ENCODE results near the gene KDM6B.

Gene KDM6B

DNA sequence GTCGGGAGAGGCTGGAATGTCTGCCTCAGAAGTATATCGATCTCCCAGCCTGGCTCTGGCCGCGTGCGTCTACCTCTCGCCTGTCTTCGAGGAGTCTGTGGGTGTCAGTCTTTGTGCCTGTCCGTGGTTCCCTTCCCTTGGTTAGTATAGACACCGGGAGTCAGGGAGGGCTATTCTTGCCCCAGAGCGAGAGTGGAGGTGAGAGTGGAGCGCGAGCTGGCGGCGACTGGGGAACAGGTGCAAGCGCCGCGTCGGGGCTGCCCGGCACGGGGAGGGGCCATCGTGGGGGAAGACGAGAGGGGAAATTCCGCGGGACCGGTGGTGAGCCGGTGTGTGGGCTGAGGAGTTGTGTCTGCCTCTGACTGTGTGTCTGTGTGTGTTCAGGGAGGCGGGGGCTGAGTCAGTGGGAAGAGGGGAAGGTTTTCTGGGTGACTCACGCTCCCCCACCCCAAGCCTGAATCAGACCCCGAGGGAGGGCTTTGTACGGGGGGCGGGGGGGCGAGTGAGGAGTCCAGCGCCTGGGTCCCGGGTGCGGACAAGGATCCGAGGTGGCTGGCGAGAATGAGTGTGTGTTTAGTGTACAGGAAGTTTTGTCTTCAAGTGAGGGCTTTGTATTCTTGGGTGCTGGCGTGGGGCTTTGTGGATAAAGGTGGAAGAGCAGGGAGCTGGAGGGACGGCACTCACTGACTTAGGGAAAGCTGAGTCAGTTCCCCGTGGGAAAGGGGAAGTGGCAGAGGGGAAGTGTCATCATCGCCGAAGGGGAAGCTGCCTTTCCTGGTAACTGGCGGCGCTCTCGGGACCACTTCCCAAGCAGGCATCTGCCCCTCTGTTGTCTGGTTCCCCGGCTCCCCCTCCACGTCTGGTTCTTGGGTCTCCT lies 8.6 kb downstream of the KDM6B start:
- peak in 1 of 2 experiments; percentile 55 for DNase-seq

- no peak for DNase-seq
Observed at GRCh38 chr17:7843257-7843535, 9.2 kb downstream of the KDM6B start.

DNA sequence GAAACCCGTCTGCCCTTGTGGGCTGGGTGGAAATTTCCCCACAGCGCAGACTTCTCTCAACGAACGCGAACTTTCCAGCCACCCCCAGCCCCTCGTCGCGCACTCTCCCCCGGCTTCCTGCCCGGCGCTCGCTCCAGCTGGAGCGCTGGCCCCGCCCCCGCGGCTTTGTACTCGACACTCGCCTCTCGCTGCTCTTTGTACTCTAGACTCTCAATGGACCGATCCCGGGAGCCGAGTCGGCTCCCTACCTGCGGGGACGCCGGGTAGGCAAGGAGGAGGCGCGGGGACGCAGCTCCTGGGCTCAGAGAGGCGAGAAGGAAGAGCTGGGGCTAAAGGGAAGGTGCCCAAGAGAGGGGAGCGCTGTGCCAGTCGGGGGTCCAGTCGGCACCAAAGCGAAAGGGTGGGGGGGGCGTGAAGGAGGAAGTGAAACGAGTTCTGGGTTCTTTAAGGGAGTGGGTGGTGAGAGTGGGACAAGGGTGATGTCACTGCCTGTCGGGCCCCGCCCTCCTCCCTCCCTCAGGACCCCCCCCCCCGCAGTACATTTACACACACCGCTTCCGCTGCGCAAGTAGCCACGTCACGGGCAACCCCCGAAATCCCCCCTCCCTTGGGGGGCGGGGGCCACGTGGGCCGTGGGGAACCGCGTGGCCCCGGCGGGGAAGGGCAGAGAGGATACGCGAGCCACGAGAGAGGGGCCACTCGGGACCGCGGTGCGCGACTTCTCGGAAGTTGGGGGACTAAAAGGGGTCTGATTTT lies 9.7 kb downstream of the KDM6B start:
- DNase-seq = peak in 1 of 2 experiments; percentile 79

DNA sequence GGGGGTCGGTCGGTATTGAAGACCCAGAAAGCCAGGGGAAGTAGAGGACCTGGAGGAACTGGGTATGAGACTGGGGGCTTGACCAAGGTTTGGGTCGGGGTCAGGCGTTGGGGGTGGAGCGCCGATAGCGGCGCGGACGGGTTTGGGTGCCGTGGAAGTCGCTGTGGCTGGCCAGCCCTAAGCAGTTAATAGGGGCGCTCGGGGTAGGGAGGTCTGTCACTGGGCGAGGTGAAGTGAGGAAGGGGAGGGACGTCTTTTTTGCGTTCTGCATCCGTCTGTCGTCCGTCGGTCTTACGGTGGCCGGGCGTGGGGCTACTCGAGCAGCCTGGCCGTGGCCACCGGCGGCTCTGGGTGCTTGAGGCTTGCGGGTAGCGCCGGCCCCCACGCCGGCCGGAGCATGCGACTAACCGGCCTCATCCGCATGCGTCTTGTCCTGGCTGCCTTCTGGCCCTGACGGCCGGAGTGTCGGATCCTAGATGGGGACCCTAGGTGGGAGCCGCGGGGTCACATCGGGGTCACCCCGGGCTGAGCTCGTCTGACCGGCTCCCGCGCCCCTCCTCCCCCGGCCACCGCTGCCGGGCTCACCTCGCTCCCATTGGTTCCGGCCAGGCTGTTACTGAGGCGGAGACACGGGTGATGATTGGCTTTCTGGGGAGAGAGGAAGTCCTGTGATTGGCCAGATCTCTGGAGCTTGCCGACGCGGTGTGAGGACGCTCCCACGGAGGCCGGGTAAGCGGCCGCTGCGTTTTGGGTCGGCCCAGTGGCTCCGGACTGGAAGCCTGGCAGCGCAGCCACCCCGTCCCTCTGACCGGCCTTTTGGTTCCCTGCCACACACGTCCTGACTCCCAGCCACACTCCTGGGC lies 10.5 kb downstream of the KDM6B start:
- peak; percentile 86 to 91 for DNase-seq

GRCh38 chr17:7845359-7846062 lies 11.5 kb downstream of the KDM6B start:
- no peak for DNase-seq

DNA sequence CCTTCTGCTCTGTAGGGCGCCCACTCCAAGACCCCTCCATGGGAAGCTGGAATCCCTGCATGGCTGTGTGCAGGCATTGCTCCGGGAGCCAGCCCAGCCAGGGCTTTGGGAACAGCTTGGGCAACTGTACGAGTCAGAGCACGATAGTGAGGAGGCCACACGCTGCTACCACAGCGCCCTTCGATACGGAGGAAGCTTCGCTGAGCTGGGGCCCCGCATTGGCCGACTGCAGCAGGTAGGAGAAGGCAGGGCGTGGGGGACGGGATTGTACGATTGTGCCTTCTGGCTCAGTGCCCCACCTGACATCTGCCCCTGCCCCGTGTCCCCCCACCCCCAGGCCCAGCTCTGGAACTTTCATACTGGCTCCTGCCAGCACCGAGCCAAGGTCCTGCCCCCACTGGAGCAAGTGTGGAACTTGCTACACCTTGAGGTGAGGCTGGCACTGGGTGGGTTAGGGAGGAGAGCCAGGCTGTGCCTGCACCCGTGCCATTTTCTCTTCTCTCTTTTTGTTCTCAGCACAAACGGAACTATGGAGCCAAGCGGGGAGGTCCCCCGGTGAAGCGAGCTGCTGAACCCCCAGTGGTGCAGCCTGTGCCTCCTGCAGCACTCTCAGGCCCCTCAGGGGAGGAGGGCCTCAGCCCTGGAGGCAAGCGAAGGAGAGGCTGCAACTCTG lies 12.2 kb downstream of the KDM6B start:
- DNase-seq = no peak

DNA sequence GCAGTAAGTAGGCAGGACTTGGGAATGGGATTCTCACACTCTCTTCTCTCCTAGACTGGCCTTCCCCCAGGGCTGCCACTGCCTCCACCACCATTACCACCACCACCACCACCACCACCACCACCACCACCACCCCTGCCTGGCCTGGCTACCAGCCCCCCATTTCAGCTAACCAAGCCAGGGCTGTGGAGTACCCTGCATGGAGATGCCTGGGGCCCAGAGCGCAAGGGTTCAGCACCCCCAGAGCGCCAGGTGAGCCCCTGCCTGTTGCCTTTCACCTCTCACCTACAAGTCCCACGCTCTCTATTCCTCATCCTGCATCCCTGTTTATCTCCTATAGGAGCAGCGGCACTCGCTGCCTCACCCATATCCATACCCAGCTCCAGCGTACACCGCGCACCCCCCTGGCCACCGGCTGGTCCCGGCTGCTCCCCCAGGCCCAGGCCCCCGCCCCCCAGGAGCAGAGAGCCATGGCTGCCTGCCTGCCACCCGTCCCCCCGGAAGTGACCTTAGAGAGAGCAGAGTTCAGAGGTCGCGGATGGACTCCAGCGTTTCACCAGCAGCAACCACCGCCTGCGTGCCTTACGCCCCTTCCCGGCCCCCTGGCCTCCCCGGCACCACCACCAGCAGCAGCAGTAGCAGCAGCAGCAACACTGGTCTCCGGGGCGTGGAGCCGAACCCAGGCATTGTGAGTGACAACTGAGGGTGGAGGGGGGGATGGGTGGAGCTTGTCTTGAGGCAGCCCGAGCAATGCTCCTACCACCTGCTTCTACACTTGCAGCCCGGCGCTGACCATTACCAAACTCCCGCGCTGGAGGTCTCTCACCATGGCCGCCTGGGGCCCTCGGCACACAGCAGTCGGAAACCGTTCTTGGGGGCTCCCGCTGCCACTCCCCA lies 13.0 kb downstream of the KDM6B start:
- DNase-seq = no peak

- DNase-seq = no peak
Observed at GRCh38 chr17:7848131-7848579, 14.1 kb downstream of the KDM6B start.

DNA sequence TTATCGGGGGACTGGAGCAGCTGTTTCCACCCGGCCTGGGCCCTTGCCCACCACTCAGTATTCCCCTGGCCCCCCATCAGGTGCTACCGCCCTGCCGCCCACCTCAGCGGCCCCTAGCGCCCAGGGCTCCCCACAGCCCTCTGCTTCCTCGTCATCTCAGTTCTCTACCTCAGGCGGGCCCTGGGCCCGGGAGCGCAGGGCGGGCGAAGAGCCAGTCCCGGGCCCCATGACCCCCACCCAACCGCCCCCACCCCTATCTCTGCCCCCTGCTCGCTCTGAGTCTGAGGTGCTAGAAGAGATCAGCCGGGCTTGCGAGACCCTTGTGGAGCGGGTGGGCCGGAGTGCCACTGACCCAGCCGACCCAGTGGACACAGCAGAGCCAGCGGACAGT lies 14.7 kb downstream of the KDM6B start:
- DNase-seq = no peak

GRCh38 chr17:7849130-7849750 lies 15.2 kb downstream of the KDM6B start:
- DNase-seq = no peak

GRCh38 chr17:7849751-7850504 lies 15.9 kb downstream of the KDM6B start:
- no peak for DNase-seq

DNA sequence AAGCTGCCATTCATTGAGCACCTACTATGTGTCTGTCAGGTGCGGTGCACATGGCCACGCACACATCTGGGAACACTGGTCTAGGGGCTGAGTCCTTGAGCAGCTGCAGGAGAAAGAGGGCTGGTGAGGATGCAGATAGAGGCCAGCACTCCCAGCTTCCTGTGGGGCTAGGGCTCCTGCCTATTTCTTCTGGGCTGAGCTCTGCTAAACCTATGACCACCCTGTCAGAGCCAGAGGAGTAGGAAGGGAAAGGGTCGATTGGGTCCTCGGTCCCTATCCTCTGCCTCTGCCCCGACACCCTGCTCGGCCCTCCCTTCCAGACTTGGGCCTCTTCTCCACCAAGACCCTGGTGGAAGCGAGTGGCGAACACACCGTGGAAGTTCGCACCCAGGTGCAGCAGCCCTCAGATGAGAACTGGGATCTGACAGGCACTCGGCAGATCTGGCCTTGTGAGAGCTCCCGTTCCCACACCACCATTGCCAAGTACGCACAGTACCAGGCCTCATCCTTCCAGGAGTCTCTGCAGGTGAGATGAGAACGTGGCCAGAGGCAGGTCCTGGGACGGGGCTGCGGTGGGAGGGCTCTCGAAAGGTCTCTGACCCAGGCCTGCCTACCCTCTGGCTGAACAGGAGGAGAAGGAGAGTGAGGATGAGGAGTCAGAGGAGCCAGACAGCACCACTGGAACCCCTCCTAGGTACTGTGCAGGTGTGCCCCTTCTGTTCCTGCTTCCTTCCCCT lies 16.9 kb downstream of the KDM6B start:
- no peak for DNase-seq

DNA sequence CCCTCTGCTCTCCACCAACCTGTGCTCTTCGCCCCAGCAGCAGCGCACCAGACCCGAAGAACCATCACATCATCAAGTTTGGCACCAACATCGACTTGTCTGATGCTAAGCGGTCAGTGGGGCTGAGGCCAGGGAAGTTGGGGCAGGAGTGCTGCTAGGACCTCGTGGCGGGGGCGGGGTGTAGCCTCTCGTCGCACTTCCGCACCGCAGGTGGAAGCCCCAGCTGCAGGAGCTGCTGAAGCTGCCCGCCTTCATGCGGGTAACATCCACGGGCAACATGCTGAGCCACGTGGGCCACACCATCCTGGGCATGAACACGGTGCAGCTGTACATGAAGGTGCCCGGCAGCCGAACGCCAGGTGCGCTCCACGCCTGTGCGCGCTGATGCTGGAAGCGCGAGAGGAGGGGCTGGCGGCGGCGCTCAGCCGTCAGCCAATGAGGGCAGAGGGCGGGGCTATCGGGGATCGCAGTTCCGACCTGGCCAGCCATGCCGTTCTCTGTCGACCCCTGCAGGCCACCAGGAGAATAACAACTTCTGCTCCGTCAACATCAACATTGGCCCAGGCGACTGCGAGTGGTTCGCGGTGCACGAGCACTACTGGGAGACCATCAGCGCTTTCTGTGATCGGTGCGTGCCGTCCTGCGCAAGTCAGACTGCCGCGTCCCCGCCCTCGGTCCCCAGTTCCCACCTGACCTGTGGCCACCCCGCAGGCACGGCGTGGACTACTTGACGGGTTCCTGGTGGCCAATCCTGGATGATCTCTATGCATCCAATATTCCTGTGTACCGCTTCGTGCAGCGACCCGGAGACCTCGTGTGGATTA lies 17.6 kb downstream of the KDM6B start:
- peak in 1 of 2 experiments; percentile 28 for DNase-seq

DNA sequence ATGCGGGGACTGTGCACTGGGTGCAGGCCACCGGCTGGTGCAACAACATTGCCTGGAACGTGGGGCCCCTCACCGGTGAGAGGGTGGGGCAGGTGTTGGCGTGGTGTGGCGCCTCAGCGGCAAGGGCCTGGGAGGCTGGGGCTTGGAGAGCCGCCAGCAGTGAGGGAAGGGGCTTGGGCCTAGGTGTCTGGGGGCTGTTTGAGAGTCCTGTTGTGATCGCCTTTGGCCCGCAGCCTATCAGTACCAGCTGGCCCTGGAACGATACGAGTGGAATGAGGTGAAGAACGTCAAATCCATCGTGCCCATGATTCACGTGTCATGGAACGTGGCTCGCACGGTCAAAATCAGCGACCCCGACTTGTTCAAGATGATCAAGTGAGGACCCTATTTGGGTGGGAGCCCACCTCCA lies 18.2 kb downstream of the KDM6B start:
- no peak for DNase-seq

- DNase-seq = no peak
Observed at GRCh38 chr17:7852919-7853690, 19.1 kb downstream of the KDM6B start.

- DNase-seq = no peak
Observed at GRCh38 chr17:7853691-7854038, 19.6 kb downstream of the KDM6B start.

DNA sequence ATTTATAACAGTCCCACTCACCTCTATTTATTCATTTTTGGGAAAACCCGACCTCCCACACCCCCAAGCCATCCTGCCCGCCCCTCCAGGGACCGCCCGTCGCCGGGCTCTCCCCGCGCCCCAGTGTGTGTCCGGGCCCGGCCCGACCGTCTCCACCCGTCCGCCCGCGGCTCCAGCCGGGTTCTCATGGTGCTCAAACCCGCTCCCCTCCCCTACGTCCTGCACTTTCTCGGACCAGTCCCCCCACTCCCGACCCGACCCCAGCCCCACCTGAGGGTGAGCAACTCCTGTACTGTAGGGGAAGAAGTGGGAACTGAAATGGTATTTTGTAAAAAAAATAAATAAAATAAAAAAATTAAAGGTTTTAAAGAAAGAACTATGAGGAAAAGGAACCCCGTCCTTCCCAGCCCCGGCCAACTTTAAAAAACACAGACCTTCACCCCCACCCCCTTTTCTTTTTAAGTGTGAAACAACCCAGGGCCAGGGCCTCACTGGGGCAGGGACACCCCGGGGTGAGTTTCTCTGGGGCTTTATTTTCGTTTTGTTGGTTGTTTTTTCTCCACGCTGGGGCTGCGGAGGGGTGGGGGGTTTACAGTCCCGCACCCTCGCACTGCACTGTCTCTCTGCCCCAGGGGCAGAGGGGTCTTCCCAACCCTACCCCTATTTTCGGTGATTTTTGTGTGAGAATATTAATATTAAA lies 20.2 kb downstream of the KDM6B start:
- DNase-seq = no peak

Data from NCI-H446 (cell line).